Measurements from ENCODE around the gene CNTN5. TPM values are rescaled to one million over a fixed set of nuclear protein-coding genes. Genes with fewer than 3 reads are reported as not detected.
"Not testable (repeated sequence)": the region's sequence is repeated elsewhere in the genome, so short reads cannot be mapped to it uniquely, and the experiment has no call there.

Gene CNTN5
- total RNA-seq, 2 donors from 2014 or later = not detected

DNA sequence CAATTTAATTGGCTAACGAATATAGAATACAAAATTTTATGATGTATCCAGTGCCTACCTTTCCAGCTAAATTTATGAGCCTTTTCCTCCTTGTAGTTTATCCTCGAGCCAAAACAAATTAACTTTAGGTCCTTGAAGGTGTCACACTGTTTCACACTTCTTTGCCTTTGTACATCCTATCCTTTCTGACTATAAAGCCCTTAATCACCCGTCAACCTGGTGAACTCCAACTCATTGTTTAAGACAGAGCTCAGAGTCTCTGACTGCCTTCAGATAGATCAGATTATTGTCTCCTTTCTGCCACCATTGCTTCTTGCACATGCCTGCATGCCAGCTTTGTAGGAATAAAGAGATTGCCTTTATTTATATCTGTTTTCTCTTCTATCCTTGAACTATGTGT, 58.8 kb downstream of the CNTN5 start:
- no peak for DNase-seq
- H3K4me1 ChIP-seq = no peaks in the 10 kb centered on the region
- no peaks in the 10 kb centered on the region for H3K9me3 ChIP-seq
- H3K9ac ChIP-seq (ENCODE audit: low read depth in 2 of 2, low read length in 2 of 2) = no peak overlapping the region
- no peak overlapping the region for H3K4me3 ChIP-seq
- intact Hi-C loops (cut with DNase I) = no loop called here
- TF ChIP-seq, protein P1, sequence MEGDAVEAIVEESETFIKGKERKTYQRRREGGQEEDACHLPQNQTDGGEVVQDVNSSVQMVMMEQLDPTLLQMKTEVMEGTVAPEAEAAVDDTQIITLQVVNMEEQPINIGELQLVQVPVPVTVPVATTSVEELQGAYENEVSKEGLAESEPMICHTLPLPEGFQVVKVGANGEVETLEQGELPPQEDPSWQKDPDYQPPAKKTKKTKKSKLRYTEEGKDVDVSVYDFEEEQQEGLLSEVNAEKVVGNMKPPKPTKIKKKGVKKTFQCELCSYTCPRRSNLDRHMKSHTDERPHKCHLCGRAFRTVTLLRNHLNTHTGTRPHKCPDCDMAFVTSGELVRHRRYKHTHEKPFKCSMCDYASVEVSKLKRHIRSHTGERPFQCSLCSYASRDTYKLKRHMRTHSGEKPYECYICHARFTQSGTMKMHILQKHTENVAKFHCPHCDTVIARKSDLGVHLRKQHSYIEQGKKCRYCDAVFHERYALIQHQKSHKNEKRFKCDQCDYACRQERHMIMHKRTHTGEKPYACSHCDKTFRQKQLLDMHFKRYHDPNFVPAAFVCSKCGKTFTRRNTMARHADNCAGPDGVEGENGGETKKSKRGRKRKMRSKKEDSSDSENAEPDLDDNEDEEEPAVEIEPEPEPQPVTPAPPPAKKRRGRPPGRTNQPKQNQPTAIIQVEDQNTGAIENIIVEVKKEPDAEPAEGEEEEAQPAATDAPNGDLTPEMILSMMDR (IDR thresholded peaks at IDR 0.05) = no peak
- no peaks in the 10 kb centered on the region for H3K27me3 ChIP-seq
- no peaks in the 10 kb centered on the region for H3K36me3 ChIP-seq
- no peak overlapping the region for H3K27ac ChIP-seq

DNA sequence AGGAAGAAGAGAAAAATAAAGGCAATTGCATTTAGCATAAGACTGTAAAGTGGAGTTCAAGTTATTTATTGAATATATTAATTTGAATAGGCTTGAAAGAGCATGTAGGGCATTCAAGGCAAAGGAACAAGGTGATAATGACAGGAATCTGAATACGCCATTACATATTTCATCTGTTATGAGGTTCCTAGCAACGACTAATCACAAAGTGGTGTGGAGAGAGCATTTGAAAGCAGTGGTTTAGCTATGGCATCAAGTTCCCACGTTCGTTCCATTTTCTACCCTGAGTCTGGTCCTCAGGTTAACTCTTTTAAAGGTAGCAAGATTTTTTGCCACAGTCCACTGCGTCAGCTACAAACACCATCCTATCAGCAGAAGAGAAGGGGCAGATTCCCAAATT, 59.4 kb downstream of the CNTN5 start:
- DNase-seq = no peak
- Histone ChIP-seq H3K27ac (no peak overlapping the region), H3K4me1 (no peaks in the 10 kb centered on the region), H3K4me3 (no peak overlapping the region), H3K9me3 (no peaks in the 10 kb centered on the region), H3K36me3 (no peaks in the 10 kb centered on the region), H3K9ac (ENCODE audit: low read depth in 2 of 2, low read length in 2 of 2) (no peak overlapping the region), H3K27me3 (no peaks in the 10 kb centered on the region)
- intact Hi-C loops (cut with DNase I) = no loop called here
- TF ChIP-seq, protein P1 (IDR thresholded peaks at IDR 0.05) = no peak

DNA sequence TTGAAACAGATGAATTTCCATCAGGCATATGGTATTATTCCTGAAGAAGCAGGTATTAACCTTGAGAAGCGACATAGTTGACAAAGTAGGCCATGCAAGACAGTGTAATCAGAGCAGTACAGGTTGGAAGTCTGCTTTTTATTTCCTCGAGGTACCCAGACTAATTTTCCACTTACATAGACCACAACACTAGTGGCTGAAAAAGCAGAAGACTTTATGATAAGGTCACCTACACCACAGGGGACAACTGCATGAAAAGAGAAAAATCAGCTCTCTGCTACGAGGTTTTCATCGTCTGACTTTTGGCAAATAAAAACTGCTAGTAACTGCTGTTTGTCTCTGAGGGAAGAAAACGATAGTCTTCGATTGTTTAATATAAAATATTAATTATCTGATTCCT, 77.5 kb downstream of the CNTN5 start:
- H3K9me3 ChIP-seq = no peaks in the 10 kb centered on the region
- TF ChIP-seq, protein P1 (IDR thresholded peaks at IDR 0.05) = no peak

DNA sequence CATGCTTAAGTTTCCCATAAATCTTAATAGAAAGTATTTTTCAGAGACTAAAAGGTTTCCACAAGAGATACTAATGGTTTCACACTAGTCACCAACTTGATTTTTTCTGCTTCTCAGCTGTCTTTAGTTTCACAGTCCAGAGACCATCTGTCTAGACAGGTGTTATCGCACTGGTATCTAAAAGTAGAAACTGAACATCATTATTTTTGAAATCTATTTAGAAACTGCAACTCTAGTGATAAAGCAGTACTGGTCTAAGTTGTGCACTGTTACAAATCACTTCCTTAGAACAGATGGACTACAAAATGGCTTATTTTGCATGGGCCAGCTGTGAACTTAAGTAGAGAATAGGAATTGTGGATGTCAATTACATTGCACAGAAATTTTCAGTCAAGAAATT, 78.0 kb downstream of the CNTN5 start:
- Histone ChIP-seq H3K4me1 (no peaks in the 10 kb centered on the region), H3K4me3 (no peak overlapping the region), H3K9me3 (no peaks in the 10 kb centered on the region), H3K9ac (ENCODE audit: low read depth in 2 of 2, low read length in 2 of 2) (no peak overlapping the region), H3K27ac (no peak overlapping the region), H3K27me3 (no peaks in the 10 kb centered on the region), H3K36me3 (no peaks in the 10 kb centered on the region)
- DNase-seq = no peak
- TF ChIP-seq, protein P1 (IDR thresholded peaks at IDR 0.05) = no peak
- intact Hi-C loops (cut with DNase I) = no loop called here

More for the DNA sequence above, 77.5 kb downstream of the CNTN5 start:
- Histone ChIP-seq H3K4me3 (no peak overlapping the region), H3K4me1 (no peaks in the 10 kb centered on the region), H3K27me3 (no peaks in the 10 kb centered on the region), H3K27ac (no peak overlapping the region), H3K36me3 (no peaks in the 10 kb centered on the region), H3K9ac (ENCODE audit: low read depth in 2 of 2, low read length in 2 of 2) (no peak overlapping the region)
- DNase-seq = no peak
- intact Hi-C loops (cut with DNase I) = no loop called here

DNA sequence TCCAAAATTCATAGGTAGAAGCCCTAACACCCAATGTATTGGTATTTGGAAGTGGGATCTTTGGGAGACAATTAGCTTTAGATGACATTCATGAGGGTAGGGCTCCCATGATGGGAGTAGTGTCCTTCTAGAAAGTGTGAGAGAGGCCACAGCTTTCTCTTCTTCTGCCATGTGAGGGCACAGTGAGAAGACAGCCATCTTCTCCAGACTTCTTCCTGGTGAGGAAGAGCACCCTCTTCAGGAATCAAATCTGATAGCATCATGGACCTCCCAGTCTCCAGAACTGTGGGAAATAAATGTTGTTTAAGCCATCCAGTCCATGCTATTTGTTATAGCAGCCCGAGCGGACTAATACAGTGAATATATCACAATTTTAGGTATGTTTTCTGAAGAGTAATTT, 96.9 kb downstream of the CNTN5 start:
- H3K4me3 ChIP-seq = no peak overlapping the region
- H3K27ac ChIP-seq = no peak overlapping the region
- no peak overlapping the region for H3K9ac ChIP-seq (ENCODE audit: low read depth in 2 of 2, low read length in 2 of 2)
- no peak for DNase-seq
- no peaks in the 10 kb centered on the region for H3K4me1 ChIP-seq
- no peaks in the 10 kb centered on the region for H3K36me3 ChIP-seq
- intact Hi-C loops (cut with DNase I) = no loop called here
- H3K9me3 ChIP-seq = no peaks in the 10 kb centered on the region
- TF ChIP-seq, protein P1 (IDR thresholded peaks at IDR 0.05) = no peak
- H3K27me3 ChIP-seq = no peaks in the 10 kb centered on the region

DNA sequence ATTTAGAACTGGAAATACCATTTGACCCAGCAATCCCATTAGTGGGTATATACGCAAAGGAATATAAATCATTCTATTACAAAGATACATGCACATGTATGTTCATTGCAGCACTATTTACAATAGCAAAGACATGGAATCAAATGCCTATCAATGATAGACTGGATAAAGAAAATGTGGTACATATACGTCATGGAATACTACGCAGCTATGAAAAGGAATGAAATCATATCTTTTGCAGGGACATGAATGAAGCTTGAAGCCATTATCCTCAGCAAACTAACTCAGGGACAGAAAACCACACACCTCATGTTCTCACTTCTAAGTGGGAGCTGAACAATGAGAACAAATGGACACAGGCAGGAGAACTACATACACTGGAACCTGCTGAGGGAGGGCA, 113.1 kb downstream of the CNTN5 start:
- H3K27me3 ChIP-seq; H3K9ac ChIP-seq (ENCODE audit: low read depth in 2 of 2, low read length in 2 of 2); H3K27ac ChIP-seq; H3K9me3 ChIP-seq; intact Hi-C loops (cut with DNase I); H3K36me3 ChIP-seq; H3K4me3 ChIP-seq; DNase-seq; H3K4me1 ChIP-seq: not testable (repeated sequence)
